Peyer's patch (tissue), 4 donors: ENCODE data around the gene PPP1R14D. TPM values are rescaled to one million over a fixed set of nuclear protein-coding genes. Genes with fewer than 3 reads are reported as not detected.

Experiments used
- DNase-seq, 3 donors: peaks; one replicate each; pipeline ENCODE4 v3.0.0-alpha.2; 2017 to 2019
- H3K27ac ChIP-seq, 4 donors: fragments of 200-600 bp; sonication (generic); one replicate each; pipeline ENCODE4 v1.5.1; 2016 to 2019
- H3K27me3 ChIP-seq, 2 donors: fragments of 200-600 bp; sonication (generic); one replicate each; pipeline ENCODE4 v1.5.1; 2019
- H3K36me3 ChIP-seq, 3 donors: fragments of 200-600 bp; sonication (generic); one replicate each; pipeline ENCODE4 v1.5.1; 2016 to 2019
- H3K4me1 ChIP-seq, 4 donors: fragments of 200-600 bp; sonication (generic); one replicate each; pipeline ENCODE4 v1.5.1; 2016 to 2019
- H3K4me3 ChIP-seq, 4 donors: fragments of 200-600 bp; sonication (generic); 1 replicate in 3 of 4; 2 replicates in 1 of 4; pipeline ENCODE4 v1.5.1; 2016 to 2019; ENCODE audit warnings: mild to moderate bottlenecking in 1 of 4
- H3K9me3 ChIP-seq, 4 donors: fragments of 200-600 bp; sonication (generic); one replicate each; pipeline ENCODE4 v1.5.1; 2016 to 2019; ENCODE audit warnings: mild to moderate bottlenecking in 1 of 4
- CTCF ChIP-seq, 6 experiments: fragments of 450-650 bp in 4 of 6; fragments of 200-600 bp in 2 of 6; sonication (generic) in 1 of 6; IDR thresholded peaks; one replicate each; pipeline ENCODE4 v1.5.1; 2017 to 2019; ENCODE audit warnings: antibody characterized with exemption in 6 of 6, mild to moderate bottlenecking in 3 of 6, moderate library complexity in 1 of 6
- POLR2A ChIP-seq, 2 donors: fragments of 450-650 bp; IDR thresholded peaks; one replicate each; pipeline ENCODE4 v1.5.1; 2017; ENCODE audit warnings: antibody characterized with exemption in 2 of 2, mild to moderate bottlenecking in 2 of 2, moderate library complexity in 2 of 2
- total RNA-seq, 4 donors: library from RNA; depleted of rRNA; stranded (reverse); fragments of >200 nt; gene quantifications; one replicate each; pipeline ENCODE4 v1.1.0, GENCODE V29; 2016

Gene PPP1R14D, protein sequence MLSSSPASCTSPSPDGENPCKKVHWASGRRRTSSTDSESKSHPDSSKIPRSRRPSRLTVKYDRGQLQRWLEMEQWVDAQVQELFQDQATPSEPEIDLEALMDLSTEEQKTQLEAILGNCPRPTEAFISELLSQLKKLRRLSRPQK
- 100 to 1,000 TPM in 2 of 4 donors, 10 to 100 TPM in 2; 42.9 to 217 (median 148) TPM for total RNA-seq

DNA sequence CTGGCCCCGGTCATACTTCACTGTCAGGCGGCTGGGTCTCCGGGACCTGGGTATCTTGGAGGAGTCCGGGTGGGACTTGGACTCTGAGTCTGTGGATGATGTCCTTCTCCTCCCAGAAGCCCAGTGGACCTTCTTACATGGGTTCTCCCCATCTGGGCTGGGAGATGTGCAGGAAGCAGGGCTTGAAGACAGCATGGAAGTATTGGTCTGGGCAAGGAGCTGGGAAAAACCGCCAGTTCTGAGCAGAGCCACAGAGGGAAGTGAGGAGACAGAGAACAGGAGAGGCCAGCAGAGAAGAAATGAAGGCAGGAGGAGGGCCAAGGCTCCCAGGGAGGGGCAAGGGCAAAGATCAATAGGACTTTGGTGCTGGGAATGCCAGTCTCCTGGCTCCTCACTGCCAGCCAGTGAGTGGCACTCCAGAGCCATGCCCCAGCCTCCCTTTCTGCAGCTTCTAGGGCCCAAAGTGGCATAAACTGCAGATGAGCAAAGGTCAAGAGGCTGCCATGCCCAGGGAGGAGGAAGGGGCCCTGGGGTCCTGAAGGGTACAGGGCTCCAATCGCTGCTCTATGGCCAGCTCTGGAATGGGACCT lies at the start of gene PPP1R14D:
TSS of gene PPP1R14D (minus strand) at position 262 of the 590 bp plus-strand sequence. CDS start at position 195, 67 bp downstream.
- peaks cover 0 to 9% (median 2%) of the 10 kb centered on the region in 4 donors for H3K4me1 ChIP-seq
- DNase-seq, result peak in 2 of 3 donors; percentile 87 to 88
- no peaks in the 10 kb centered on the region for H3K36me3 ChIP-seq
- H3K27me3 ChIP-seq, result no peaks in the 10 kb centered on the region
- peak within 1 kb of the TSS in 3 of 4 donors; percentile 71 to 96 (median 86) for H3K27ac ChIP-seq
- peak within 1 kb of the TSS in 3 of 4 donors; percentile 29 to 68 (median 58) for H3K4me3 ChIP-seq
- TF ChIP-seq POLR2A (IDR thresholded peaks at IDR 0.05) (peak; percentile 91 to 95), CTCF (IDR thresholded peaks at IDR 0.05) (peak in 4 of 6 experiments; percentile 16 to 66 (median 44))
- no peaks in the 10 kb centered on the region for H3K9me3 ChIP-seq

DNA sequence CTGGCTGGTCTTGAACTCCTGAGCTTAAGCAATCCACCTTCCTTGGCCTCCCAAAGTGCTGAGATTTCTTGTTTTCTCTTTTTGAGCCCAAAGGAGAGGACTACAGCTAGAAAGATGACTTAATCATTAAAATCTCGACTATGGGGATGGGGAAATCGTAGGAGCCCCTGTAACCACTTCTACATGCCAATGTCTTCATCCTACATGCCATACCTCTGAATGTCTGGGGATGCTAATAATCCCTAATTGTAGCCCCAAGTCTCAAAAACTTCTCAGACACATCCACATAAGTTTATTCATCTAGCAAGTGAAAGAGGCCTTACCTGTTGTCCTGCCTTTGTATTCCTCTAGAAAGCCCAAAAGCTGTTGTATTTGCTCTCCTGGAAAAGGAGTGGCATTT lies 49.2 kb upstream of the PPP1R14D start:
- Histone ChIP-seq H3K4me3 (no peak overlapping the region), H3K36me3 (no peaks in the 10 kb centered on the region), H3K4me1 (peaks cover 0 to 16% (median 0%) of the 10 kb centered on the region in 4 donors), H3K9me3 (no peaks in the 10 kb centered on the region), H3K27ac (no peak overlapping the region), H3K27me3 (no peaks in the 10 kb centered on the region)
- no peak for DNase-seq
- TF ChIP-seq CTCF (IDR thresholded peaks at IDR 0.05) (no peak), POLR2A (IDR thresholded peaks at IDR 0.05) (no peak)

GRCh38 chr15:40875991-40876730 lies 47.7 kb upstream of the PPP1R14D start:
- Histone ChIP-seq H3K4me1 (peaks cover 0 to 16% (median 0%) of the 10 kb centered on the region in 4 donors), H3K27me3 (no peaks in the 10 kb centered on the region), H3K27ac (no peak overlapping the region), H3K36me3 (no peaks in the 10 kb centered on the region), H3K9me3 (no peaks in the 10 kb centered on the region), H3K4me3 (no peak overlapping the region)
- DNase-seq, result no peak
- TF ChIP-seq POLR2A (IDR thresholded peaks at IDR 0.05) (no peak), CTCF (IDR thresholded peaks at IDR 0.05) (no peak)

DNA sequence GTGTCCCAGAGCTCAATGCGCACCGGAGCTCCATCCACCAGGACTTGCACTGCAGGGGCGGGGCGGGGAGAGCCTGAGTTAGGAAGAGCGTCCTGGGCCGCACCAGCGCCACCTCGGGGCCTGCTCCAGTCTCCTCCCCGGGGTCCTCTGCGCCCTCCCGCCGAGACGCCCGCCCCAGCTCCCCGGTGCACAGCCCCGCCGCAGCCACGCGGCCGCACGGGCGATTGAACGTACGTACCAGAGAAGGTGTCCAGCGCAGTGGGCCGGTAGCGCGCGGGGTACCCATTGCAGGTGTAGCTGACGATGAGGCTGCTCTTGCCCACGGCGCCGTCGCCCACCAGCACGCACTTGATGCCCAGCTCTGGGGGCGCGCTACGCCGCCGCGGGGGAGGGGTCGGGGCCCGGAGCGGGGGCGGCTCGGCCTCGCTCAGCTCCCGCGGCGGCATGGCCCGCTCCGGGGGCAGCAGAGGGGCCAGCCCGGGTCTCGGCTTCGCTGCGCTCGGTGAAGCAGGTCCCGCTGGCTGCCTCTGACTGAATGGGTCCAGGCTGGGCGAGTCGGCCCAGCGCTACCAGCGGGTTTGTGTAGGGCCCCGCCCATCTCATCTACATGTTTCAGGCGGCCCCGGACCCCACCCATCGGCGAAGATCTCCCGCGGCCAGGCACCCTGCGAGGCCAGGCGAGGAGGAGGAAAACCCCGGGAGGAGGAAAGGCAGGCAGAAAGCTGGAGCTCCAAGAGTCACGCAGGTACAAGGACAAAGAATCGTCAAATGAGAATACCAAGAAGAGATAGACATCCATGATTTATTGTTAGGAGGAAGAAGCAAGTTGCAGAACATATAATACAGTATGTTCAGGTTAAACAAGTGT lies 45.4 kb upstream of the PPP1R14D start, which contains the start of gene RHOV:
TSS of gene RHOV (minus strand) at position 541 of the 868 bp plus-strand sequence. CDS start at position 446, 95 bp downstream.
- TF ChIP-seq CTCF (IDR thresholded peaks at IDR 0.05) (peak in 4 of 6 experiments; percentile 22 to 36 (median 27)), POLR2A (IDR thresholded peaks at IDR 0.05) (no peak)
- H3K4me3 ChIP-seq, result peak within 1 kb of the TSS; percentile 41 to 75 (median 62)
- no peaks in the 10 kb centered on the region for H3K9me3 ChIP-seq
- peaks cover 0 to 16% (median 0%) of the 10 kb centered on the region in 4 donors for H3K4me1 ChIP-seq
- peak; percentile 78 to 88 (median 81) for DNase-seq
- H3K27me3 ChIP-seq, result no peaks in the 10 kb centered on the region
- H3K27ac ChIP-seq, result peak within 1 kb of the TSS in 2 of 4 donors; percentile 43 to 52
- no peaks in the 10 kb centered on the region for H3K36me3 ChIP-seq
